Coronary artery (tissue), 2 donors: ENCODE measurements around the gene TRPV3.
"Not testable (repeated sequence)": the region's sequence is repeated elsewhere in the genome, so short reads cannot be mapped to it uniquely, and the experiment has no call there.

ENCODE experiments used
- DNase-seq: peaks from one replicate; pipeline ENCODE4 v3.0.0-alpha.2; 2017; ENCODE audit warnings: low spot score
- H3K27ac ChIP-seq, 2 donors: fragments of 200-600 bp; sonication (generic); one replicate each; pipeline ENCODE4 v1.5.1; 2016 to 2019
- H3K4me3 ChIP-seq: fragments of 200-600 bp; sonication (generic); 2 replicates; pipeline ENCODE4 v1.5.1; 2016; ENCODE audit warnings: mild to moderate bottlenecking, moderate library complexity
- CTCF ChIP-seq: fragments of 200-600 bp; sonication (generic); IDR thresholded peaks from one replicate; pipeline ENCODE4 v1.5.1; 2019; ENCODE audit warnings: antibody characterized with exemption

TRPV3 gene

DNA sequence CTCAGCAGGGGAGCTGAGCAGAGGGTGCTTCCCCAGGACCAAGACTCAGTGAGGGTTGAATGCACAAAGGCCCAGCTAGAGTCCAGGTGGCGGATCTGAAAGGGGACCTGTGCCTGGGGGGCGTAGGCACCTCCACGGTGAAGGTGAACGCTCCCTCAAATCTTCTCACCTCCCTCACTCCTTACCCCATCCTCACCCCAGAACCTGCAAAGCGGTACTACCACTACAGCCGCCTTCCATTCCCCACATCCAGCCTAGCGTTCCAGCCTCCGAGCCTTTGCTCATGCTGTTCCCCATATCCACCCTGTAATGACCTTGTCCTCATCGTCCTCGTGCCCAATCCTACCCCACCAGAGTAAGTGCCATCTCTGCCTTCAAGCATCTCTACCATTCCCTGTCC lies 30.6 kb downstream of the TRPV3 start:
- no peak overlapping the region for H3K27ac ChIP-seq
- H3K4me3 ChIP-seq = no peak overlapping the region
- TF ChIP-seq CTCF = no peak
- no peak for DNase-seq

DNA sequence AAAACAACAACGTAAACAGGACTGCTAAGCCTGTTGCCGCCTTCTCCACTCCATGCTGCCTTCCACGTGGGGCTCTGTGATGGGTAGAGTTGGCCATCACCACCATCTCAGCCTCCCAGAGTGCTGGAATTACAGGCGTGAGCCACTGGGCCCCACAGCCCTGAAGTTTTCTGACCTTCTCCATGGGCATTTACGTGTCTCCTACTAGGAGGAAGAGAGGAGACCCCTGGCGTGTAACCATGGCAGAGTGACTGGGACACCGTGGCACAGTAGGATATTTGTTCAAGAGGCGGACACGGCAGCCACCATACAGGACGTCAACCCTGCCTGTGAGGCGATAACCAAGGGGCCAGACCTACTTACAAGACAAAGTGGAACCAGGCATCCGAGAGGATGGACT lies 31.1 kb downstream of the TRPV3 start:
- no peak for DNase-seq
- H3K4me3 ChIP-seq = no peak overlapping the region
- TF ChIP-seq CTCF = no peak
- no peak overlapping the region for H3K27ac ChIP-seq

DNA sequence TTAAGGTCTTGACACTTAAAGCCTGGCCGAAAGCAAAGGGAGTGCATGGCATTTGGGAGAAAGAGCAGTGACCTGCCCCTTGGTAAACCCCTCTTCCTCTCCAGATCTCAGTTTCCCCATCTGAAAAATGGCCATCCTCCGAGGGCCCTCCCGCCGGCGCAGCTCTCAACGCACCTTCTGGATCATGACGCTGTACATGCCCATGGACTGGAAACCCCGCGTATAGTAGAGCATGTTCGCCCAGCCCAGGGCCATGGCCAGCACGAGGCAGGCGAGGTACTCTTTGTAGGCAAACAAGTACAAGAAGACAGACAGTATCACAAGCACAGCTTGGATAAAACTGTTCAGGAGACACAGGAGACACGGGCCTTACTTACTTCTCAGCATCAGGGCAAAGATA lies 33.6 kb downstream of the TRPV3 start:
- Histone ChIP-seq H3K4me3 (no peak overlapping the region), H3K27ac (no peak overlapping the region)

DNA sequence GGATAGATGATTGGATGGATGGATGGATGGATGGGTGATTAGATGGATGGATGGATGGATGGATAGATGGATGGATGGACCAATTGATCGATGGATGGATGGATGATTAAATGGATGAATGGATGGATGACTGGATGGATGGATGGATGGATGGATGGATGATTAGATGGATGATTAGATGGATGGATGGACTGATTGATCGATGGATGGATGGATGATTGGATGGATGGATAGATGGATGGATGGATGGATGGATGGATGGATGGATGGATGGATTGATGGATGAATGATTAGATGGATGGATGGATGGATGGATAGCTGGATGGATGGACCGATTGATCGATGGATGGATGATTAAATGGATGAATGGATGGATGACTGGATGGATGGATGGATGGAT lies 38.1 kb downstream of the TRPV3 start:
- DNase-seq, H3K27ac ChIP-seq: not testable (repeated sequence)

More for the DNA sequence above, 33.6 kb downstream of the TRPV3 start:
- TF ChIP-seq CTCF = no peak
- no peak for DNase-seq

GRCh38 chr17:3514873-3515272 lies 42.7 kb downstream of the TRPV3 start:
- no peak for DNase-seq
- H3K27ac ChIP-seq = no peak overlapping the region
- H3K4me3 ChIP-seq = no peak overlapping the region
- TF ChIP-seq CTCF = no peak

More for the DNA sequence above, 38.1 kb downstream of the TRPV3 start:
- not testable (repeated sequence) for H3K4me3 ChIP-seq

DNA sequence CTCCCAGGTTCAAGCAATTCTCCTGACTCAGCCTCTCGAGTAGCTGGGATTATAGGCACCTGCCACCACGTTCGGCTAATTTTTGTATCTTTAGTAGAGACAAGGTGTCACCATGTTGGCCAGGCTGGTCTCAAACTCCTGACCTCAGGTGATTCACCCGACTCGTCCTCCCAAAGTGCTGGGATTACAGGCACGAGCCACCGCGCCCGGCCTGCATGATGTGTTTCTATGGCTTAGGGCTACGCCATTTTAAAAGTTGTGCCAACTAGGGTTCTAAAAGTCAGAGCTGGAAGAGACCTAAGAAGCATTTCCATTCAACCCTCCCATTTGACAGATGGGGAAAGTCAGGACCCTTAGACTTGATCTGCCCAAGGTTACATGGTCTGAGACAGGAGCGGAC lies 43.4 kb downstream of the TRPV3 start:
- not testable (repeated sequence) for H3K4me3 ChIP-seq, H3K27ac ChIP-seq, DNase-seq

DNA sequence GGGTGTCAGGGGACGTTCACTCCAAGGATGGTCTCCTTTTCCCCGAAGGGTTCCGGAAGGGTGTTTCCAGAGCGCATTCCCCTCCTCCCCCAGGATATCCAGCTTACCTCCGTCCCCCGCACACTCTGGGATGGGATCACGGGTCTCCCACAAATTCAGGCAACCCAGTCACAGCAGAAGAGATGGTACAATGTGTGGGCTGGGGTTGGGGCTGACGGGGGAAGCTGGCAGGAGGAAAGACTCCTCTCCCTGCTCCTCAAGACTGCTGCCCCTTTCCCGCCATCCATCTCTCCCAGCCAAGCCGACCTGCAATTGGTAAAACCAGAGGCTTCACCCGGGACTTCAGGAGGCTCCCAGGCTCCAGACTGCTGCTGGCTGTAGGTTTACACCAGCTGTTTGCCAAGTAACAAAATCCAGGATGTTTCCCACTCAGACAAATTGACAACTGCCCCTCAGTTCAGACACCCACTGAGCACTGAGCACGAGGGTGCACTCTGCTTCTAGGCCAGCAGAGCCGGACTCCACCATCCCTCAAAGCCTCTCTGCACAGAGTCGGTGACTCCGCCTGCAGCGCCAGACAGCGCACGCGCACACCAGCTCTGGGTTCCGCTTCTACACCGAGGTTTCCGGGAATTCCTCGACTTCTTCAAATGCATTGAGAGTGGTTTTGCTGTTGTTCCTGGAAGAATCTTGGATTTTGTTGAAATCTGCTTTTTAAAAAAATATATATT lies 44.1 kb downstream of the TRPV3 start:
- DNase-seq = no peak
- Histone ChIP-seq H3K27ac (peak overlapping the region; percentile 77 to 92), H3K4me3 (peak overlapping the region; percentile 32)
- no peak for TF ChIP-seq CTCF

DNA sequence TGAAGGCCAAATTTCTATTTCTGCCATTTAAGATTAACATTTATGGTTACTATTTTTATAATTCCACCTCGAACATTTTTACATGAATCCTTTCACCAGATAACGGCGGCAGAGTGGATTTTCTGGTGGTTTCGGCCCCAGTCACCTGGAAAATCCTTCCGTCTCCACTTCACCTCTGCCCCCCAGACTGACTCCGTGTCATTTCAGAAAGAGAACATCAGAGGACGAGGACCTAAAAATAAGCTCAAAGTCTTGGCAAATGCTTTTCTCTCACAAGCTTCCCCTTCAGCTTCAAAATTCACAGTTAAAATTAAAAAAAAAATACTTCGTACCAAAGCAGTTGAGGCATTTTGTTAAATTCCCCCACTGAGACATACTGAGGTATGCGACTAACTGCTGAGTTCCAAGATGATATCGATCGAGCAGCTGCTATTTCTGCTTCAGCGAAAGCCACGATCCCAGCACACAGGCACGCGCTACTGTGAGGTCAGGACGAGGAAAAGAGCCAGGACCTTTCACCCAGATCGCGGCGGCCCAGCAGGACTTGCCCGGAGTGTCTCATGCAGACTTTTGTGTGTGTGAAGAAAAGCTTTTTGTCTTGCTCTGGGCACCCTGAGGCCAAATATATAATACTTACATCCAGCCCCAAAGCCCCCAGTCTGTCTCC lies 45.0 kb downstream of the TRPV3 start:
- TF ChIP-seq CTCF = no peak
- Histone ChIP-seq H3K4me3 (peak overlapping the region; percentile 32), H3K27ac (peak overlapping the region; percentile 77 to 92)
- peak; percentile 85 for DNase-seq
